ENCODE results near the gene CACNA2D4.
A peak's percentile ranks its signal among the peaks of the same experiment; 100 is the strongest.

The CACNA2D4 gene

DNA sequence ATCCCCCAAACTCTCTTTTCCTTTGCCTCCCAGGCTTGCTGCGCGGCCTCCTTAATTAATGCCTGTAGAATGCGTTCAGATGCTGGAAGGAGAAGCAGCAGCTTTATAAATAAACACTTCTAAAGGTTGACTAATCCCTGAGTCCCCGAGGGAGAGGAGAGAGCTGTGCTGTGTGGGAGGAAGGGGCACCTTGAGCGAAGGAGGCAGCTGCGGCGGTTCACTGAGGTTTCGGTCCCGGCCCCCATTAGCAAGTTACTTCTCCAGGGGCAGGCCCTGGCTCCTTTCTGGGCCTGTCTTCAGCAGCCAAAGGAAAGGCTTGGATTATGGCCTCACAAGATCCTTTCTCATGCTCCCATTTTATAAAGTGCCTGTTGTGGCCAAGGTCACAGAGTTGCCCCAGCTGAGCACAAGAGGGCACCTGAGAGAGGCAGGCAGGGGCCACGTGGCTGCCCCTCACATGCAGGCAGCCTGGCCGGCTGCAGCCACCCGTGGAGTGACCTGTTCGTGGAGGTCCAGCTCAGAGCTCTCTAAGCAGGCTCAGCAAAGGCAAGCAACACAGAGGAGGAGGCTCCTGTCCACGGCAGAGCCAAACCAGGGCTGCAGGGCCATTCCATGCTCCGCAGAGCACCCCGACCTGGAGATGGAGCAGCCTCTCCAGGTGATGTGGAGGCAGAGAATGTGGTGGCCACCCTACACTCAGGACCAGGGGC is 15.0 kb upstream of the CACNA2D4 start:
- DNase-seq (ENCODE audit: low read depth): peak; percentile 29

GRCh38 chr12:1932264-1932777 is 13.9 kb upstream of the CACNA2D4 start:
- DNase-seq (ENCODE audit: low read depth): no peak

DNA sequence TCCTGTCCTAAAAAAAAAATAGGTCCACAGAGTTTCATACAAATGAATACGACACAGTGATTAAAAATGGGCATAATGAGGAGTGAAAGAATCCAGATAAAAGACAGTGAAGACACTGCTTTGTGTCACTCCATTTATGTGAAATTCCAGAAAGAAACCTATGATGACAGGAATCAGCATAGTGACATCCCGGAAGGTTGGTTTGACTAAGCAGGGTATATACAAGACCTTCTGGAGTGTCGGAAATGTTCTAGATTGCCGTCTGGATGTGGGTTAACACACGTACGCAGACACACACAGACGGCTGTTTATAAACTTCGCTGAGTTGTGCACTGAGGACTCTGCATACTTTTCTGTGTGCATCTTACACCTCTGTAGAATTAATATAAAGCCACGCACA is 13.2 kb upstream of the CACNA2D4 start:
- DNase-seq (ENCODE audit: low read depth): no peak

DNA sequence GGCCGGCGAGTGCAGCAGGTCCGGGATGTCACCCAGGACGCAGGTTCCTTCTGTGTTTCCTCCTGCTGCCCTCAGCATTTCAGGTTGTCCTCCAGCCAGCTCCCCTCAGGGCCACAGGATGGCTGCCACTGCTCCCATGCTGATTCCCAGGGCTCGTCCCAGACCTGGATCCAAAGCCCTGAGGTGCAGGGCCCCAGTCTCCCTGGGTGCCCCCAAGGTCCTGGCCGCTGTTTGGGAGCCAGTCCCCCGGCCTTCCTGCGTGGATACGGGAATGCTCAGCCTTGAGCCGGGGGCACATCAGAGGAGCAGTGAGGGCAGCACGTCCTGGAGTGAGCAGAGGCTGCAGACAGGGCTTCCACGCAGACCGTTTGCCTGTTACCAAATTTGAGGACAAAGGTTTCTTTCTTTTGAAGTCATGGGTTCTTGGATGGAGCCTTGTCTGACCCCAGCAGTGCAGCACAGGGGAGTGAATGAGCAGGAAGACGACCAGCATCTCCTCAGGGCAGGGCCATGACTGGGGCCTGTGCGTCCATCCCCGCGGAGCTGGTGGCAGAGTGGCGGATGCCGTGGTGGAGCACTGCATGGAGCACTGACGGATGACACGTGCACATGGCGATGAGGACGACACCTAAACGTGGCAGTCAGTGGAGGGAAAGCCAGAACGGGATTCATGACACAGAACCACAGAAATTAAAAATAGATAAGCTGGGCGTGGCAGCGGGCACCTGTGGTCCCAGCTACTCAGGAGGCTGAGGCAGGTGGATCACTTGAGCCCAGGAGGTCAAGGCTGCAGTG is 12.5 kb upstream of the CACNA2D4 start:
- DNase-seq (ENCODE audit: low read depth): no peak

GRCh38 chr12:1929985-1930802 is 11.7 kb upstream of the CACNA2D4 start:
- DNase-seq (ENCODE audit: low read depth): no peak

GRCh38 chr12:1929241-1929984 is 11.0 kb upstream of the CACNA2D4 start:
- no peak for DNase-seq (ENCODE audit: low read depth)

- DNase-seq (ENCODE audit: low read depth): no peak
Observed at GRCh38 chr12:1928439-1929121, 10.1 kb upstream of the CACNA2D4 start.

DNA sequence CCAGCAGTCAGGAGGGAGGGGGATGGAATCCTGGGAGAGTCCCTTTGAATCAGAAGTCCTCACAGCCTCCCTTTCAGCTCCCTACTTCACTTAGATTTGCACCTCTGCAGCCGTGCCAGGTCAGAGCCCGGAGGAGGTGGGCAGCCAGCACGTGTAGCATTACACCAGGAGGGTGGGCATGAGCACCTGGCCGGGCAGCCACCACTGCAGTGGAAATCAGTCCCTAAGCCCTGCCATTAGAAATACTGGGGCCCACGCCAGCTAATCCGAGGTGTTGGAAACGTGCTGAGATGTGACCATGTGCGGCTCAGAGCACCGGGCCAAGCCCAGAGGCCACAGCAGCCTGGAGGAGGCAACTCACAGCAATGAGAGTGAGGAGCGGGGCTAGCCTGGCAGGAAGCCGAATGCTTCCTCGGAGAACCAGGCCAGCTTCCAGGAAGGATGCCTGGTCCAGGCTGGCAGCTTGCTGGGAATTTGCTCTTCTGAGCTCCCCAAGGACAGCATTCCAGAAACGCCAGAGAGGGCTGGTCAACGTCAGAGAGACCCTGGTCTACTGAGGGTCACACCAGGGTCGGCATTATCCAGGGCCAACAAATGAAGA is 9.4 kb upstream of the CACNA2D4 start:
- no peak for DNase-seq (ENCODE audit: low read depth)

- no peak for DNase-seq (ENCODE audit: low read depth)
Observed at GRCh38 chr12:1927051-1927680, 8.7 kb upstream of the CACNA2D4 start.

- DNase-seq (ENCODE audit: low read depth): no peak
Observed at GRCh38 chr12:1926251-1926657, 7.8 kb upstream of the CACNA2D4 start.

DNA sequence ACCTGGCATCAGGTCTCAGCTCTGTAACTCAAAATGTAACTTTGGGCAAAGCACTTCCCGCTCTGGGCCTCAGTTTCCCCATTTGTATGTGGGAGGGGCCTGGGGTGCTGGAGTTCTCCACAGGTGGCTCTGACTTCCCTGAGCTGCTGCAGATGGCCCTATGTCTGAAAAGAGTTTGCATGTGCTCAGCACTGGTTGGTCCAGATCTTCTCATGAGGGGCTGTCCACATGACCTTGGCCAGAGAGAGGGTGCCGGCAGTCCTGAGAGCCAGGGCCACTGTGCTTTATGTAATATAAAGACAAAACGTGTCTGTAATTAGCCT is 7.2 kb upstream of the CACNA2D4 start:
- no peak for DNase-seq (ENCODE audit: low read depth)

DNA sequence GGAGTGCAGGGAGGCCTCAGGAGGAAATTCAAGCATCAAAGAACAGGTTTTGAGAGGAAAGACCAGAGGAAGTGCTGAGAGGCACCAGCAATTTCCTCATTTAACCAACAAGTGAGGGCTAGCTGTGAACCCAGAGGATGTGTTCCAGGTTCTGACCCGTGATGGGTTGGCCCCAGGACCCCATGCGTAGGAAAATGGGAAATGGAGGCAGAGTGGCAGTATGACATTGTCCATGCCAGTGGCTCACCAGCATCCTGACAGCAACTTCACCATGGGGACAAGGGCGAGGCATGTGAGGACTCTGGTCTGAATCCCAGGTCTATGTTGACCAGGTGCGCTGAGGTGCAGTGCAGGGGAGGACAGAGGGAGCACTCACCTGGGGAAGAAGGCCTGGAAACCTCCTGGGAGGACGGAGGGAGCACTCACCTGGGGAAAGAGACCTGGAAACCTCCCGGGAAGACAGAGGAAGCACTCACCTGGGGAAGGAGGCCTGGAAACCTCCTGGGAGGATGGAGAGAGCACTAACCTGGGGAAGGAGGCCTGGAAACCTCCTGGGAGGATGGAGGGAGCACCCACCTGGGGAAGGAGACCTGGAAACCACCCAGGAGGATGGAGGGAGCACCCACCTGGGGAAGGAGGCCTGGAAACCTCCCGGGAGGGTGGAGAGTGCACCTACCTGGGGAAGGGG is 6.7 kb upstream of the CACNA2D4 start:
- DNase-seq (ENCODE audit: low read depth): no peak

GRCh38 chr12:1922985-1923384 is 4.5 kb upstream of the CACNA2D4 start:
- DNase-seq (ENCODE audit: low read depth): no peak

DNA sequence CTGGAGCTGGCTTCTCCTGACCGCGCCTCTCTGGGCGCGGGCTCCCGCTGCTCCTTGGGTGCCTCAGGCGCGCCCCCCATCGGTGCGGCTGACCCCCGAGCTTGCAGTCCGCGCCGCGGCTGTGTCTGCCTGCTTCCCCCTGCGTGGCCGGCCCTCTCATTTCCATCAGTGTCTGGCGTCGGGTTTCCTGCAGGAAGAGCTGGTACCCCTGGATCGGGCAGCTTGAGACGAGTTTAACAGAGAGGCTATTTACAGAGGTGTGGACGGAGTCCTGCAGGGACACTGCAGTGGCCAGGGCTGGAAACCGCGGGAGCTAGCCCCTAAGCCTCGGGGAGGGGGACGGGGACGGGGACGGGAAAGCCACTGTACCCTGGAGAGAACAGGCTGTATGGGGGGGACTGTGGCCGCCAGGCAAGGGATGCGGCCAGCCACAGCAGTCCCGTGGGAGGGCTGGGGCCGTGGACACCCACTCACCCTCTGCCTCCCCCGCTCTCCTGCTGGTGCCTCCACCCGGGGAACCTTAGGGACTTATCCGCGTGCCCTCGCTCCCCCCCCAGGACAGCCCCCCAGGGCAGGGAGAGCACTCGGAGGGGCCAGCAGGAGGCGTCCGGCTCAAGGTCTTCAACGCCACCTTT is 3.7 kb upstream of the CACNA2D4 start:
- DNase-seq (ENCODE audit: low read depth): no peak

GRCh38 chr12:1920971-1921370 is 2.5 kb upstream of the CACNA2D4 start:
- no peak for DNase-seq (ENCODE audit: low read depth)

- DNase-seq (ENCODE audit: low read depth): no peak
Observed at GRCh38 chr12:1920436-1920835, 2.0 kb upstream of the CACNA2D4 start.

DNA sequence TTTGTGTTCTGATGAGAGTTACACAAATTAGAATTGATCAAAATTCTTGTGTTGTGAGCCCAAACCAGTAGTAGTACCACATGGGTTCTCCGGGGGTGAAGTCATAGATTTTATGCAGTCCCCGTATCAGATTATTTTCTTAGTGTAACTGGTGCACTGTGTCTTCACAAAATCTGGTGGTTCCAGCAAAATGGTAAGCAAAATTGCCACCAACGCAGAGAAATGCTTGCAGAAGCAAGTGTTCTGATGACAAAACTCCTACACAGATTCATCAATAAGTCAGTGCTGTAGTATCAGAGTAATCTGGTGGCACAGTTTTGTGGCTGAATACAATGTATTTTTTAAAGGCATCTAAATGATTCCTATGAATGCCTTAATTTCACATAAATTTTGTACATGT is 1.3 kb upstream of the CACNA2D4 start:
- DNase-seq (ENCODE audit: low read depth): no peak

- no peak for DNase-seq (ENCODE audit: low read depth)
Observed at GRCh38 chr12:1919284-1919683, 832 bp upstream of the CACNA2D4 start.

DNA sequence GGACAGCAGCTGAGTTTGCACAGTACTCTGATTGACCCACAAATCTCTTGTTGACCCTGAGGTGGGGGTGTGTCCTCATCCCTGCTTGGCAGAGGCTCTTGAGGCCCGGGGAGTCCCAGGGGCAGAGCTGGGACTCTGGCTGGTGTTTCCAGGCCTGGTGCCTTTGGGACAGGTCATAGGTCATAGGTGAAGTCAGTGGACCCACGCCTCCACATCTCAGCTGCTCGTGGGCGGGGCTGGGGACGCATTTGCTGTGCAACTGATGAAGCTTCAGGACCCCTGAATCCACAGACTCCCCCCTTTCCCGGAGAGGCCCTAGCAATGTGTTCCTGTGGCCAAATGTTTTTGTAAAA is 408 bp upstream of the CACNA2D4 start:
- DNase-seq (ENCODE audit: low read depth): no peak
